Pulmonary artery endothelial cell (primary cell): ENCODE measurements around the gene TIMM22. TPM values are rescaled to one million over a fixed set of nuclear protein-coding genes. Genes with fewer than 3 reads are reported as not detected.

Experiments used
- total RNA-seq: library from RNA; depleted of rRNA; stranded (reverse); fragments of >200 nt; gene quantifications from 2 replicates; pipeline ENCODE4 v1.2.3, GENCODE V29; 2014

The TIMM22 gene
- total RNA-seq, 1 donor from 2014 or later = 23.0 TPM

Other genes with a start within 250 kb of the TIMM22 start
- 24.5 and 25.5 TPM in 2 replicates for gene GEMIN4, start 244.9 kb upstream of the TIMM22 start, total RNA-seq
- gene GLOD4, start 214.8 kb upstream of the TIMM22 start, total RNA-seq = 68.8 and 91.6 TPM in 2 replicates
- gene MRM3, start 214.8 kb upstream of the TIMM22 start, total RNA-seq = 27.9 and 28.7 TPM in 2 replicates
- 31.6 and 33.0 TPM in 2 replicates for gene NXN, start 17.4 kb upstream of the TIMM22 start, total RNA-seq
- 56.6 and 57.8 TPM in 2 replicates for gene ABR, start 182.9 kb downstream of the TIMM22 start, total RNA-seq